ENCODE results near the gene ANKHD1. TPM values are rescaled to one million over a fixed set of nuclear protein-coding genes. Genes with fewer than 3 reads are reported as not detected.

Gene ANKHD1
- total RNA-seq, 1 experiment from 2014 or later = 140 TPM

- Histone ChIP-seq H3K27ac (ENCODE audit: low read length) (peak overlapping the region; percentile 73), H3K4me1 (ENCODE audit: control insufficient read depth, insufficient read depth, low read length) (peaks cover 19% of the 10 kb centered on the region), H3K9me3 (ENCODE audit: control insufficient read depth, insufficient read depth, low read depth, low read length) (no peaks in the 10 kb centered on the region), H3K4me3 (ENCODE audit: low read depth in 2 of 2, low read length in 2 of 2) (peak overlapping the region; percentile 97 to 99), H3K27me3 (ENCODE audit: control insufficient read depth, insufficient read depth, low read length) (no peaks in the 10 kb centered on the region), H3K36me3 (ENCODE audit: control insufficient read depth, insufficient read depth, low read length) (peaks cover 5% of the 10 kb centered on the region)
- DNase-seq (ENCODE audit: low read depth, low spot score) (no peak), ATAC-seq (no peak)
- ChIA-PET POLR2A (interaction anchor here (0.5 to 0.6 kb wide), 2 partner anchors 23 to 1126 kb away, joined by 3 to 7 read pairs; no protein-coding TSS in a partner anchor), CTCF (interaction anchor here (0.7 kb wide), 1 partner anchor 163 kb away, joined by 3 read pairs; no protein-coding TSS in a partner anchor)
- in situ Hi-C loops (cut with HindIII; ENCODE audit: low pct_unique_long_range_greater_than_20kb, low sequenced_read_pairs) (no loop called here), intact Hi-C loops (cut with micrococcal nuclease; ENCODE audit: unreplicated experiment) (no loop called here)
- TF ChIP-seq SIN3A (IDR thresholded peaks at IDR 0.05; ENCODE audit: borderline replicate concordance, insufficient read depth, low read depth, low read length) (peak; percentile 79; the same call in 1 of the 2 replicates), CTCF (IDR thresholded peaks at IDR 0.05) (no peak), REST (IDR thresholded peaks at IDR 0.05; ENCODE audit: insufficient read depth in 1 of 2, low read depth in 2 of 2, low read length in 1 of 2) (peak; percentile 80 to 86), POLR2AphosphoS5 (IDR thresholded peaks at IDR 0.05; ENCODE audit: low read depth, low read length) (no peak), TCF7L2 (IDR thresholded peaks at IDR 0.05; ENCODE audit: low read depth, low read length) (no peak)
- BruUV-seq (replicated peaks) = no TSS peak
These were observed 833 bp downstream of the ANKHD1 start for GRCh38 chr5:140402258-140403074.

- peaks cover 5% of the 10 kb centered on the region for H3K36me3 ChIP-seq (ENCODE audit: control insufficient read depth, insufficient read depth, low read length)
- CTCF ChIA-PET = no interaction called here
- TF ChIP-seq CTCF (IDR thresholded peaks at IDR 0.05) (no peak), SIN3A (IDR thresholded peaks at IDR 0.05; ENCODE audit: borderline replicate concordance, insufficient read depth, low read depth, low read length) (no peak), POLR2AphosphoS5 (IDR thresholded peaks at IDR 0.05; ENCODE audit: low read depth, low read length) (no peak), REST (IDR thresholded peaks at IDR 0.05; ENCODE audit: insufficient read depth in 1 of 2, low read depth in 2 of 2, low read length in 1 of 2) (no peak), TCF7L2 (IDR thresholded peaks at IDR 0.05; ENCODE audit: low read depth, low read length) (no peak)
- peaks cover 23% of the 10 kb centered on the region for H3K4me1 ChIP-seq (ENCODE audit: control insufficient read depth, insufficient read depth, low read length)
- DNase-seq (ENCODE audit: low read depth, low spot score) = no peak
- no peaks in the 10 kb centered on the region for H3K9me3 ChIP-seq (ENCODE audit: control insufficient read depth, insufficient read depth, low read depth, low read length)
- ATAC-seq = no peak
- BruUV-seq (replicated peaks) = no TSS peak
- intact Hi-C loops (cut with micrococcal nuclease; ENCODE audit: unreplicated experiment) (no loop called here), in situ Hi-C loops (cut with HindIII; ENCODE audit: low pct_unique_long_range_greater_than_20kb, low sequenced_read_pairs) (no loop called here)
- peak overlapping the region; percentile 64 for H3K27ac ChIP-seq (ENCODE audit: low read length)
- H3K27me3 ChIP-seq (ENCODE audit: control insufficient read depth, insufficient read depth, low read length) = no peaks in the 10 kb centered on the region
- POLR2A ChIA-PET = interaction anchor here (0.5 kb wide), 1 partner anchor 149 kb away, joined by 5 read pairs; no protein-coding TSS in a partner anchor
- peak overlapping the region; percentile 97 to 99 for H3K4me3 ChIP-seq (ENCODE audit: low read depth in 2 of 2, low read length in 2 of 2)
These were observed 2.0 kb downstream of the ANKHD1 start for GRCh38 chr5:140403613-140404012.
